HG02840 (cell line): ENCODE measurements around the gene HOXC4.
"Not testable (repeated sequence)": the region's sequence is repeated elsewhere in the genome, so short reads cannot be mapped to it uniquely, and the experiment has no call there.

Source experiments
- ATAC-seq: cut with Tn5 transposase; IDR thresholded peaks from one replicate; pipeline ENCODE4 v1.9.1; 2021; ENCODE audit warnings: mild to moderate bottlenecking, moderate library complexity, moderate number of reproducible peaks; ENCODE audit not compliant: unreplicated experiment, low FRiP score

The HOXC4 gene

DNA sequence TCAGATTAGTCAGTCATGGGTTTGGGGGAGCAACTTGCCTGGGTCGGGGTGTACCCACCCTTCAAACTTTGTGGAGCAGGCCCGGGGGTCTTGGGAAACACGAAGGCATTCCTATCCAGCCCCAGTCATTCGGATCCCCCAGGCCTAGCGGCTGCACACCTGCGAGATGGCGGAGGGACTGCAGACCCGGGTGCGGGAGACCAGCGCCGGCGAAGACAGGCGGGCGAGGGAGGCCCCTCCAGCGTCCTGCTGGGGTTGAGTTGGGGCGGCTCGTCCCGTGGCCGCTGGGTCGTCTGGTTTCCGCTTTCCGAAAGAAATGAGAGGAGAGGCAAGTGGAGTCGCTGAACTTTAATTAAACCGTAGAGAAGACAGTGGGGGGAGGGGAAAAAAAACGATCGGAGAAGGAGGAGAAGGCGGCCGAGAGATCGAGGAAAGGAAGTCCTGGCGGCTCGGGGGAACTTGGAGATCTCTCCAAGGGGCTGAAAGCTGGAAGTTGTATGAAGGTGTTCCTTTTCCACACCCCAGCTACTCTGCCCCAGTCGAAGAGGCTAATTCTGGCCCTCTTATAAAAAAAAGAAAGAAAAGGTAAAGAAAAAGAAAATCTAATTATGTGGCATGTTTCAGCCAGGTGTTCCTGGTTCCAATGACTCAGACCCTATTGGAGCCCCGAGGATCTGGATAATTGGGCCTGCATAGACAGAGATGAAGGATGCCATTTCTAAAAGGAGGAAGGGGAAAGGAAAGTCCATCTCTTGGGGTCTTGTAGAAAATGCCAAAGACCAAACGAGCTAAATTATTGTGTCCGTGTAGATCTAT is 28.2 kb downstream of the HOXC4 start:
- ATAC-seq: not testable (repeated sequence)

- no peak for ATAC-seq
Measured at GRCh38 chr12:54082397-54082892, 28.8 kb downstream of the HOXC4 start.

GRCh38 chr12:54088011-54088410 is 34.4 kb downstream of the HOXC4 start:
- ATAC-seq: not testable (repeated sequence)

GRCh38 chr12:54089465-54089864 is 35.8 kb downstream of the HOXC4 start:
- ATAC-seq: not testable (repeated sequence)

- not testable (repeated sequence) for ATAC-seq
Measured at GRCh38 chr12:54090312-54090711, 36.7 kb downstream of the HOXC4 start.

DNA sequence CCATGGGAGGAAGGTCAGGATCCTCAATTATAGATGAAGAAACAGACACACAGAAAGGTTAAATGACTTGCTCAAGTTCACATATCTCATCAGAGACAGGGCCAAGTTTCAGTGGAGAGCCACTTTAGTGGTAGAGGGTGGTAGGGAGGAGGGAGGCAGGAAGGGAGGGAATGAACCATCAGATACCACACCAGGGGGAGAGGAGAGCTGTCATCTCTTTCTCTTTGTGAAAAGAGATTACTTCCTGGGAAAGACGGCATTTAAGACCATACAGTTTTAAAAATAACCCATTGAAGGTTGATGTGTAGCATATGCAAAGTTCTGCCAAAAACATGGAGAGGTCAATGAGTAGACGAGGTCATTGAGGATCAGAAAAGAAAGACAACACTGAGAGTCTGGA is 39.3 kb downstream of the HOXC4 start:
- ATAC-seq: not testable (repeated sequence)

GRCh38 chr12:54095928-54096327 is 42.3 kb downstream of the HOXC4 start:
- not testable (repeated sequence) for ATAC-seq

DNA sequence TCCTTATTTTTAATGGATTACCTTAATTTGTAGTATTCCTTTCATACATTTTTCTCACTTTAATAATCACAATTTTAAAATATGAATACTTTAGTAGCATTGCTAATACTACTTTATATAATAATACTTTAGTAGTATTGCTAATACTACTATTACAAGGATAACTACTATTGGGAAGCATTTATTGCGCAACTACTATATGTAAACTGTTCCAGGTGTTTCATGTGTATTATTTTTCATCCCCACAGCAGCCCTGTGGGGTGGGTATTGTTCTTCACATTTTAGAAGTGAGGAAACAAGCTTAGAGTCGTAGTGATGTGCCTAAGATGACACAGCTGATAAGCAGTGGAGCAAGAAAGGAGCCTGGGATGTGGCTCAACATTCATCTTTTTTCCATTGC is 45.0 kb downstream of the HOXC4 start:
- ATAC-seq: not testable (repeated sequence)

GRCh38 chr12:54100588-54100987 is 47.0 kb downstream of the HOXC4 start:
- ATAC-seq: not testable (repeated sequence)

- ATAC-seq: not testable (repeated sequence)
Measured at GRCh38 chr12:54102223-54102622, 48.6 kb downstream of the HOXC4 start.

DNA sequence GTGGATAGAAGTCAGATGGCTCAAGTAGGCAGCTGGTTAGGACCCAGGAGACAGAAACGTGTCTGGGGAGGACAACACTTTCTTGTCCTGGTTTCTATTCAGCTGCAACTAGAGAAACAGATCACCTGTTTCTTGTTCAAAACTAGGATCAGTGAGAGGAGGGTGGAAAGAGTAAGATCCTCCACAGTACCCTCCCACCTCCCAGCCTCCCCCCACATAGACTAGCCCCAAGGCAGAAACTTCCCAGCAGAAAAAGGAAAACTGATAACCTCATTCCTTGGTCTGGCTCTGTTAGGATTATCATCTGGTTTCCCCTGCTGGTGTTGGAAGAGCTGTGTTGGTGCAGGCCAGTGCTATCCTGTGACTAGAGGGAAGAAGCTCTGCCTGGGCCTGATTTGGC is 50.2 kb downstream of the HOXC4 start:
- ATAC-seq: not testable (repeated sequence)
